KMS-11 (cell line): ENCODE data around the gene MBD3L2.
"Not testable (repeated sequence)": the region's sequence is repeated elsewhere in the genome, so short reads cannot be mapped to it uniquely, and the experiment has no call there.

Source experiments
- H2AFZ ChIP-seq: fragments of 200-600 bp; sonication (generic); 2 replicates; pipeline ENCODE4 v1.6.1; 2016; ENCODE audit warnings: antibody characterized with exemption, mixed run types, low read depth
- H3K27ac ChIP-seq: fragments of 200-600 bp; sonication (generic); 2 replicates; pipeline ENCODE4 v1.6.1; 2016; ENCODE audit warnings: mild to moderate bottlenecking, mixed run types
- H3K27me3 ChIP-seq: fragments of 200-600 bp; sonication (generic); 2 replicates; pipeline ENCODE4 v1.6.1; 2017; ENCODE audit warnings: mild to moderate bottlenecking, low read depth, mixed run types, moderate library complexity; ENCODE audit not compliant: insufficient read depth
- H3K36me3 ChIP-seq: fragments of 200-600 bp; sonication (generic); 2 replicates; pipeline ENCODE4 v1.6.1; 2017; ENCODE audit warnings: mild to moderate bottlenecking, mixed run types; ENCODE audit not compliant: insufficient read depth
- H3K4me1 ChIP-seq: fragments of 200-600 bp; sonication (generic); 2 replicates; pipeline ENCODE4 v1.6.1; 2016; ENCODE audit warnings: mild to moderate bottlenecking, low read depth, mixed run types; ENCODE audit not compliant: poor library complexity, severe bottlenecking
- H3K4me2 ChIP-seq: fragments of 200-600 bp; sonication (generic); 2 replicates; pipeline ENCODE4 v1.7.0; 2016; ENCODE audit warnings: mild to moderate bottlenecking, mixed run types
- H3K4me3 ChIP-seq: fragments of 200-600 bp; sonication (generic); IDR thresholded peaks from 2 replicates; pipeline ENCODE4 v1.6.1; 2017; ENCODE audit warnings: low read depth, low read length, mixed read lengths; ENCODE audit not compliant: insufficient read depth
- H3K79me2 ChIP-seq: fragments of 200-600 bp; sonication (generic); 2 replicates; pipeline ENCODE4 v1.6.1; 2016; ENCODE audit warnings: low read depth, mixed run types; ENCODE audit not compliant: insufficient read depth
- H3K9ac ChIP-seq: fragments of 200-600 bp; sonication (generic); 2 replicates; pipeline ENCODE4 v1.6.1; 2016; ENCODE audit warnings: mild to moderate bottlenecking, mixed run types
- H4K20me1 ChIP-seq: fragments of 200-600 bp; sonication (generic); 2 replicates; pipeline ENCODE4 v1.6.1; 2016; ENCODE audit warnings: mild to moderate bottlenecking, mixed run types; ENCODE audit not compliant: insufficient read depth
- CTCF ChIP-seq: fragments of 200-600 bp; sonication (generic); conservative IDR thresholded peaks from 2 replicates; pipeline ENCODE4 v1.6.1; 2017; ENCODE audit warnings: low read depth, mild to moderate bottlenecking, antibody characterized with exemption, low read length, moderate library complexity, mixed read lengths

MBD3L2 gene

DNA sequence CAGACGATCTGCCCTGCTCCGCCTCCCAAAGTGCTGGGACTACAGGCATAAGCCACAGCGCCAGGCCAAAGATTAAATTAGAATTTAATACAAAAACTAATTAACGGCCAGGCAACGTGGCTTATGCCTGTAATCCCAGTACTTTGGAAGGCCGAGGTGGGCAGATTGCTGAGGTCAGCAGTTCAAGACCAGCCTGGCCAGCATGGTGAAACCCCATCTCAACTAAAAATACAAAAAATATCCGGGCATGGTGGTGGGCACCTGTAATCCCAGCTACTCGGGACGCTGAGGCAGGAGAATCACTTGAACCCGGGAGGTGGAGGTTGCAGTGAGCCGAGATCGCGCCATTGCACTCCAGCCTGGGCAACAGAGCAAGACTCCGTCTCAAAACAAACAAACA lies 6.6 kb downstream of the MBD3L2 start:
- not testable (repeated sequence) for H3K4me3 ChIP-seq, H3K4me1 ChIP-seq, H3K27me3 ChIP-seq, H3K9ac ChIP-seq, H4K20me1 ChIP-seq, H2AFZ ChIP-seq, H3K27ac ChIP-seq, H3K4me2 ChIP-seq, H3K36me3 ChIP-seq, H3K79me2 ChIP-seq

- not testable (repeated sequence) for H3K4me3 ChIP-seq, H3K79me2 ChIP-seq, H3K27ac ChIP-seq, H4K20me1 ChIP-seq, H3K4me2 ChIP-seq, H3K9ac ChIP-seq, H2AFZ ChIP-seq, H3K4me1 ChIP-seq, H3K36me3 ChIP-seq, H3K27me3 ChIP-seq
These were observed 7.2 kb downstream of the MBD3L2 start for GRCh38 chr19:7056371-7056770.

DNA sequence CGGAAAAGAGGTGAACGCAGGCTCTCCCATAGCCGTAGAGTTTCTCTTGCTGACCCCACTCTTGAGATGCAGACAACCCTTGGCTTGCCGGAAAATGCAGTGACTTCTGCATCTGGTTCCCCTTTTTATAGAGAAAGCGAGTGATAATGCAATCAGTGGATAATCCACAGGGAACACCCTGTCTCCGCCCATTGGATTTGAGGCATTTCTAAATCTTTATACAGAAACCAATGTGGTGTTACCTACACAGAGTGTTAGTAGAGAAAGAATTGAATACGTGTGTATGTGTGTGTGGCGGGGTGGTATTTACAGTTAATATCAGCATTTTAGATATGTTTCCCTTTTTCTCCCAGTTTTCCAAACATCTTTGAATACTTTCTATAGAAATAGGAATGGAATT lies 9.5 kb downstream of the MBD3L2 start, which contains the start of gene MBD3L3:
MBD3L3 (minus strand) TSS at position 101 of the 400 bp plus-strand sequence; CDS start at position 30, 71 bp downstream.
- H3K27ac ChIP-seq, H3K36me3 ChIP-seq, H3K79me2 ChIP-seq, H3K4me2 ChIP-seq, H4K20me1 ChIP-seq, H2AFZ ChIP-seq, H3K4me3 ChIP-seq, H3K4me1 ChIP-seq, H3K9ac ChIP-seq, H3K27me3 ChIP-seq: not testable (repeated sequence)

DNA sequence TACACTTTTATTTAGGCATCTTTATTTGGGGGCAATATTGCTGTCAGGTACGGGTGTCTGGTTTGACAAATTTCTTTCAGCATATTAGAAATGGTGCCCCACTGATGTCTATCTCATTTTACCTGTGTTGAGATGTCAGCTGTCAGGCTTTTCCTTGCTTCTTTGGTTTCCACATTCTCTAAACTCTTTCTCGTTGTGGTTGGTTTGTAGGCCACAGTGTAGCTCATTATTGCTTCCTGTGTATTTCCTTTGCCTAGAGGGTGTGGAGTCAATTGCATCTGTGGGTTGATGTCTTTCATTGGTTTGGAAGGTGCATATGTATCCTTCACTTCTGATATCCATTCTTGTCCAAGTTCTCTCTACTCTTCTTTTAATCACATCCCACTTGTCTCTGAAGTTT lies 10.9 kb downstream of the MBD3L2 start:
- H3K4me2 ChIP-seq, H3K27ac ChIP-seq, H3K27me3 ChIP-seq, H3K79me2 ChIP-seq, H2AFZ ChIP-seq, H4K20me1 ChIP-seq, H3K36me3 ChIP-seq, H3K4me3 ChIP-seq, H3K4me1 ChIP-seq, H3K9ac ChIP-seq: not testable (repeated sequence)

DNA sequence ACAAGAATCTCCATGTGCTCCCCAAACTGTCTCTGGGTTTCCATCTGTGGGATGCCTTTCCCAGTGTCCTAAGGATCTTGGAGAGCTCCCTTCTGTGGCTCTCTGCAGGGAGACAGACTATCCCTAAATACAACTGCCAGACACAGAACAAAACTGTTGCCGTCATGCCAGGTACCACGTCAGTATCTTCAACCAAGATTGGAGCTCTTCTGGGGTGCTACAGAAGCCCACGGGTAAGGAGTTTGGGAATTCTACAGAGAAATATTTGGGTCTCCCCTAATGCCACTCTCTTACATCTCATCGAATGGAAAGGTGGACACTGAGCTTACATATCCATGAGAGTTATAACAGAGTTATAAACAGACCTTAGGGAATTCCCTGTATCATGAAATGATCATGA lies 14.2 kb downstream of the MBD3L2 start:
- H4K20me1 ChIP-seq, result no peaks in the 10 kb centered on the region
- no peak overlapping the region for H3K9ac ChIP-seq
- H3K27ac ChIP-seq, result no peak overlapping the region
- H3K4me2 ChIP-seq, result no peak overlapping the region
- no peaks in the 10 kb centered on the region for H3K36me3 ChIP-seq
- H3K4me3 ChIP-seq, result no peak overlapping the region
- H3K4me1 ChIP-seq, result no peaks in the 10 kb centered on the region
- H3K79me2 ChIP-seq, result no peaks in the 10 kb centered on the region
- H2AFZ ChIP-seq, result no peak overlapping the region
- H3K27me3 ChIP-seq, result no peaks in the 10 kb centered on the region
- TF ChIP-seq CTCF, result no peak

- Histone ChIP-seq H3K27me3 (no peaks in the 10 kb centered on the region), H3K79me2 (no peaks in the 10 kb centered on the region), H3K4me1 (no peaks in the 10 kb centered on the region), H3K4me2 (no peak overlapping the region), H2AFZ (no peak overlapping the region), H3K9ac (no peak overlapping the region), H4K20me1 (no peaks in the 10 kb centered on the region), H3K36me3 (no peaks in the 10 kb centered on the region), H3K4me3 (no peak overlapping the region), H3K27ac (no peak overlapping the region)
- TF ChIP-seq CTCF, result no peak
These were observed 14.8 kb downstream of the MBD3L2 start for GRCh38 chr19:7063764-7064418.

DNA sequence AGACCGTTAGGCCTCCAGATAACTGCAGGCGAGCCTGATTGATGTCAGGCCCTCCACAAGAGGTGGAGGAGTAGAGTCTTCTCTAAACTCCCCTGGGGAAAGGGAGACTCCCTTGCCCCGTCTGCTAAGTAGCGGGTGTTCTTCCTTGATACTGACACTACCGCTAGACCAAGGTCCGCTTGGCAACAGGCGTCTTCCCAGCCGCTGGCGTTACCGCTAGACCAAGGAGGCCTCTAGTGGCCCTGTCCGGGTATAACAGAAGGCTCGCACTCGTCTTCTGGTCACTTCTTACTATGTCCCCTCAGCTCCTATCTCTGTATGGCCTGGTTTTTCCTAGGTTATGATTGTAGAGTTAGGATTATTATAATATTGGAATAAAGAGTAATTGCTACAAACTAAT lies 18.0 kb downstream of the MBD3L2 start:
- not testable (repeated sequence) for H2AFZ ChIP-seq, H4K20me1 ChIP-seq, H3K27ac ChIP-seq, H3K4me2 ChIP-seq, H3K9ac ChIP-seq, H3K4me1 ChIP-seq, H3K4me3 ChIP-seq, H3K27me3 ChIP-seq, H3K36me3 ChIP-seq
- H3K79me2 ChIP-seq, result peaks cover 17% of the 10 kb centered on the region
